Endothelial cell of umbilical vein (primary cell): Measurements from ENCODE around the gene KISS1R. TPM values are rescaled to one million over a fixed set of nuclear protein-coding genes. Genes with fewer than 3 reads are reported as not detected.

ENCODE experiments used
- BruUV-seq: library from RNA; stranded (reverse); fragments of 400-500 nt; replicated peaks from 2 replicates; lab custom pipeline; 2021; lab: Mats Ljungman, UMichigan
- CTCF ChIA-PET: fragments of 300-600, 350-600 bp; sonication (Branson Sonifier 250); formaldehyde crosslinking; loops from one replicate; lab custom pipeline; 2021; ENCODE audit warnings: antibody characterized with exemption, inconsistent platforms; lab: Charles Lee
- POLR2A ChIA-PET: fragments of 300-600, 350-600 bp; sonication (Branson Sonifier 250); formaldehyde crosslinking; loops from one replicate; lab custom pipeline; 2021; ENCODE audit warnings: antibody characterized with exemption, inconsistent platforms; lab: Charles Lee
- DNase-seq: peaks from one replicate; pipeline ENCODE4 v3.0.0-alpha.2; 2011; ENCODE audit warnings: low read depth, low spot score
- FAIRE-seq: peaks from 2 replicates; lab custom pipeline; 2011; peaks lifted over from hg19 to GRCh38; lab: Jason Lieb, UNC
- H2AFZ ChIP-seq: 2 replicates; pipeline ENCODE4 v1.6.0; 2012; ENCODE audit warnings: low read depth, low read length, control low read depth, inconsistent platforms
- H3K27ac ChIP-seq: 2 replicates; pipeline ENCODE4 v1.5.1; 2011; ENCODE audit warnings: low read depth, mild to moderate bottlenecking, control low read depth, low read length, moderate library complexity; ENCODE audit not compliant: insufficient read depth
- H3K27me3 ChIP-seq, 2 experiments: 2 replicates each; pipeline versions ENCODE4 v1.6.0 to v1.6.1; 2011; ENCODE audit warnings: low read length in 2 of 2, mixed read lengths in 1 of 2; ENCODE audit not compliant: control insufficient read depth in 2 of 2, insufficient read depth in 2 of 2
- H3K36me3 ChIP-seq, 2 experiments: 2 replicates in 1 of 2; 3 replicates in 1 of 2; pipeline ENCODE4 v1.5.1; 2011; ENCODE audit warnings: low read length in 2 of 2, mild to moderate bottlenecking in 1 of 2, moderate library complexity in 1 of 2; ENCODE audit not compliant: control insufficient read depth in 2 of 2, insufficient read depth in 2 of 2; ENCODE audit errors: extremely low read depth in 1 of 2
- H3K4me1 ChIP-seq: 3 replicates; pipeline ENCODE4 v1.5.1; 2011; ENCODE audit warnings: mild to moderate bottlenecking, low read length; ENCODE audit not compliant: control insufficient read depth, insufficient read depth; ENCODE audit errors: extremely low read depth
- H3K4me2 ChIP-seq: 2 replicates; pipeline ENCODE4 v1.6.1; 2011; ENCODE audit warnings: low read length, control low read depth, mixed read lengths; ENCODE audit not compliant: insufficient read depth
- H3K4me3 ChIP-seq, 3 experiments: fragments of 200-600 bp in 1 of 3; sonication (generic), shearing (Covaris generic) in 1 of 3; replicated peaks in 1 of 3; 2 replicates each; pipeline ENCODE4 v1.5.1; 2011 to 2016; ENCODE audit warnings: control low read depth in 3 of 3, low read length in 3 of 3, mild to moderate bottlenecking in 2 of 3, inconsistent platforms in 1 of 3, low read depth in 1 of 3, moderate library complexity in 1 of 3; ENCODE audit not compliant: insufficient read depth in 1 of 3
- H3K79me2 ChIP-seq: 2 replicates; pipeline ENCODE4 v1.6.0; 2012; ENCODE audit warnings: low read length, inconsistent platforms; ENCODE audit not compliant: control insufficient read depth, insufficient read depth
- H3K9ac ChIP-seq: replicated peaks from 2 replicates; pipeline ENCODE3; 2011; ENCODE audit warnings: low read length, control low read depth; ENCODE audit not compliant: insufficient read depth; ENCODE audit errors: extremely low read depth
- H3K9me1 ChIP-seq: replicated peaks from 3 replicates; pipeline ENCODE4 v1.6.0; 2011; ENCODE audit warnings: mild to moderate bottlenecking, low read length; ENCODE audit not compliant: control insufficient read depth, insufficient read depth; ENCODE audit errors: extremely low read depth
- H3K9me3 ChIP-seq: replicated peaks from 2 replicates; pipeline ENCODE4 v1.5.1; 2012; ENCODE audit warnings: low read length, inconsistent platforms; ENCODE audit not compliant: control insufficient read depth, insufficient read depth
- H4K20me1 ChIP-seq: replicated peaks from 2 replicates; pipeline ENCODE3; 2011; ENCODE audit warnings: mild to moderate bottlenecking, low read length; ENCODE audit not compliant: control insufficient read depth, insufficient read depth; ENCODE audit errors: extremely low read depth
- EZH2 ChIP-seq: IDR thresholded peaks from 2 replicates; pipeline ENCODE4 v1.6.1; 2012; ENCODE audit warnings: borderline replicate concordance, low read depth, mild to moderate bottlenecking, moderate library complexity, low read length, inconsistent platforms; ENCODE audit not compliant: severe bottlenecking
- FOS ChIP-seq: IDR thresholded peaks from 2 replicates; pipeline ENCODE4 v1.6.1; 2011; ENCODE audit warnings: mild to moderate bottlenecking, low read length, moderate library complexity, borderline replicate concordance; ENCODE audit not compliant: insufficient read depth
- GATA2 ChIP-seq: IDR thresholded peaks from 2 replicates; pipeline ENCODE4 v1.7.0; 2011; ENCODE audit warnings: low read depth, mild to moderate bottlenecking, moderate library complexity, mixed read lengths, low read length; ENCODE audit not compliant: insufficient read length, insufficient read depth
- JUN ChIP-seq: IDR thresholded peaks from 2 replicates; pipeline ENCODE4 v1.6.1; 2011; ENCODE audit warnings: borderline replicate concordance, low read depth; ENCODE audit not compliant: insufficient read length, insufficient read depth
- MYC ChIP-seq: IDR thresholded peaks from one replicate; pipeline ENCODE4 v1.6.1; 2011; ENCODE audit warnings: mild to moderate bottlenecking, low read depth, low read length
- POLR2A ChIP-seq: IDR thresholded peaks from 2 replicates; pipeline ENCODE4 v1.6.1; 2012; ENCODE audit warnings: low read depth, mild to moderate bottlenecking, control low read depth, low read length
- POLR2AphosphoS5 ChIP-seq: IDR thresholded peaks from 2 replicates; pipeline ENCODE4 v1.6.1; 2012; ENCODE audit warnings: low read depth, mild to moderate bottlenecking, control low read depth, low read length, moderate library complexity; ENCODE audit not compliant: insufficient read depth
- dilution Hi-C: fragments of 300-500 bp; cut with MboI; formaldehyde crosslinking; loops from one replicate; pipeline ENCODE4 v1.15.0; 2019; ENCODE audit warnings: low sequenced_read_pairs; ENCODE audit not compliant: extremely low pct_ligation_motif_present
- intact Hi-C: fragments of 100-400 bp; cut with micrococcal nuclease; formaldehyde crosslinking; loops from one replicate; pipeline ENCODE4 v1.10.0; 2022
- polyA plus RNA-seq, 4 experiments: library from polyadenylated mRNA; depleted of rRNA in 3 of 4; stranded (reverse) in 3 of 4; unstranded in 1 of 4; fragments of >200 nt; gene quantifications; 2 replicates each; pipeline versions ENCODE4 v1.2.1 to v1.2.3, GENCODE V29; 2011 to 2012; ENCODE audit warnings: missing spikeins in 1 of 4
- total RNA-seq: library from RNA; stranded (reverse); gene quantifications from 2 replicates; pipeline ENCODE4 v1.2.3, GENCODE V29; 2021
- TF ChIP-seq, protein P1 (sequence below): IDR thresholded peaks from 2 replicates; pipeline ENCODE4 v1.6.1; 2011; ENCODE audit not compliant: insufficient read depth, insufficient read length
- TF ChIP-seq, protein P2 (sequence below), 2 donors: IDR thresholded peaks; 1 replicate in 1 of 2; 2 replicates in 1 of 2; pipeline ENCODE4 v1.5.1; 2011; ENCODE audit warnings: low read length in 2 of 2, mild to moderate bottlenecking in 2 of 2, moderate library complexity in 2 of 2, control low read depth in 1 of 2, inconsistent platforms in 1 of 2, low read depth in 1 of 2; ENCODE audit not compliant: insufficient read depth in 1 of 2; ENCODE audit errors: extremely low read depth in 1 of 2

The KISS1R gene
- total and polyA plus RNA-seq, 2 donors (not counting 3 experiments of a cell fraction or from before 2014, with no cell fraction given), result not detected

- FAIRE-seq (no peak), DNase-seq (no peak)
- Histone ChIP-seq H4K20me1 (no peaks in the 10 kb centered on the region), H3K27me3 (no peaks in the 10 kb centered on the region), H3K9me3 (no peaks in the 10 kb centered on the region), H3K9me1 (no peaks in the 10 kb centered on the region), H3K36me3 (no peaks in the 10 kb centered on the region), H3K27ac (no peak overlapping the region), H3K9ac (no peak overlapping the region), H3K4me3 (no peak overlapping the region), H2AFZ (no peak overlapping the region), H3K79me2 (no peaks in the 10 kb centered on the region), H3K4me2 (no peak overlapping the region), H3K4me1 (peaks cover 19% of the 10 kb centered on the region)
- no TSS peak for BruUV-seq
- ChIA-PET POLR2A (no interaction called here), CTCF (no interaction called here)
- intact Hi-C loops (no loop called here), dilution Hi-C loops (no loop called here)
- TF ChIP-seq JUN (no peak), FOS (no peak), EZH2 (no peak), MYC (no peak), POLR2AphosphoS5 (no peak), POLR2A (no peak), GATA2 (no peak)
- TF ChIP-seq, protein P1, sequence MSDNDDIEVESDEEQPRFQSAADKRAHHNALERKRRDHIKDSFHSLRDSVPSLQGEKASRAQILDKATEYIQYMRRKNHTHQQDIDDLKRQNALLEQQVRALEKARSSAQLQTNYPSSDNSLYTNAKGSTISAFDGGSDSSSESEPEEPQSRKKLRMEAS, result no peak
- TF ChIP-seq, protein P2, sequence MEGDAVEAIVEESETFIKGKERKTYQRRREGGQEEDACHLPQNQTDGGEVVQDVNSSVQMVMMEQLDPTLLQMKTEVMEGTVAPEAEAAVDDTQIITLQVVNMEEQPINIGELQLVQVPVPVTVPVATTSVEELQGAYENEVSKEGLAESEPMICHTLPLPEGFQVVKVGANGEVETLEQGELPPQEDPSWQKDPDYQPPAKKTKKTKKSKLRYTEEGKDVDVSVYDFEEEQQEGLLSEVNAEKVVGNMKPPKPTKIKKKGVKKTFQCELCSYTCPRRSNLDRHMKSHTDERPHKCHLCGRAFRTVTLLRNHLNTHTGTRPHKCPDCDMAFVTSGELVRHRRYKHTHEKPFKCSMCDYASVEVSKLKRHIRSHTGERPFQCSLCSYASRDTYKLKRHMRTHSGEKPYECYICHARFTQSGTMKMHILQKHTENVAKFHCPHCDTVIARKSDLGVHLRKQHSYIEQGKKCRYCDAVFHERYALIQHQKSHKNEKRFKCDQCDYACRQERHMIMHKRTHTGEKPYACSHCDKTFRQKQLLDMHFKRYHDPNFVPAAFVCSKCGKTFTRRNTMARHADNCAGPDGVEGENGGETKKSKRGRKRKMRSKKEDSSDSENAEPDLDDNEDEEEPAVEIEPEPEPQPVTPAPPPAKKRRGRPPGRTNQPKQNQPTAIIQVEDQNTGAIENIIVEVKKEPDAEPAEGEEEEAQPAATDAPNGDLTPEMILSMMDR (IDR thresholded peaks at IDR 0.05; ENCODE audit: extremely low read depth in 1 of 2, insufficient read depth in 1 of 2, low read depth in 1 of 2, low read length in 2 of 2), result no peak
These were observed 27.6 kb downstream of the KISS1R start for GRCh38 chr19:944663-945241.
